NCI-H748 treated with DMSO at 0.1 percent for 48 hours (cell line): ENCODE data around the gene PRKCE.

Experiments used
- DNase-seq: peaks from one replicate; lab custom pipeline; 2025; lab: John Stamatoyannopoulos, UW

Gene PRKCE

GRCh38 chr2:46229134-46230063 is 577.9 kb downstream of the PRKCE start:
- no peak for DNase-seq

DNA sequence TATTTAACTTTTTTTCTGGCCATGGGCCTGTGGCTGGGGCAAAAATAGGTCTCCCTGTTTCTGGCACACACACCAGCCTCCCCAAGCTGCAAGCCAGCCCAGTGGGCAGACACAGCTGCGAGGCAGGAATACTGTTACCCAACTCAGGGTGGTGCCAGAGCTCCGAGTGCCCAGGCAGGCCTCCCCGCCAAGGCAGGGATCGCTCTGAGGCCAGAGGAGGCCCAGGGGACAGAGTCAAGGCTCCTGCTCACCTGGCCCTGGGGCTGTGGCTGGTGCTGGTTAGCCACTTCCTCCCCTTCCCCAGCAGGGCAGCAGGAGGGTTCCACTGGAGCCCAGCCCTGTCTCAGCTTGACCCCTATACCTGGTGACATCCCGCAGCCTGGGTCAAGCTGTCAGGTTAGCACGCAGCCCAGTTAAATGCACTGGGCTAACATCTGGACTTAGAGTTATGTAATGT is 578.7 kb downstream of the PRKCE start:
- DNase-seq = no peak

DNA sequence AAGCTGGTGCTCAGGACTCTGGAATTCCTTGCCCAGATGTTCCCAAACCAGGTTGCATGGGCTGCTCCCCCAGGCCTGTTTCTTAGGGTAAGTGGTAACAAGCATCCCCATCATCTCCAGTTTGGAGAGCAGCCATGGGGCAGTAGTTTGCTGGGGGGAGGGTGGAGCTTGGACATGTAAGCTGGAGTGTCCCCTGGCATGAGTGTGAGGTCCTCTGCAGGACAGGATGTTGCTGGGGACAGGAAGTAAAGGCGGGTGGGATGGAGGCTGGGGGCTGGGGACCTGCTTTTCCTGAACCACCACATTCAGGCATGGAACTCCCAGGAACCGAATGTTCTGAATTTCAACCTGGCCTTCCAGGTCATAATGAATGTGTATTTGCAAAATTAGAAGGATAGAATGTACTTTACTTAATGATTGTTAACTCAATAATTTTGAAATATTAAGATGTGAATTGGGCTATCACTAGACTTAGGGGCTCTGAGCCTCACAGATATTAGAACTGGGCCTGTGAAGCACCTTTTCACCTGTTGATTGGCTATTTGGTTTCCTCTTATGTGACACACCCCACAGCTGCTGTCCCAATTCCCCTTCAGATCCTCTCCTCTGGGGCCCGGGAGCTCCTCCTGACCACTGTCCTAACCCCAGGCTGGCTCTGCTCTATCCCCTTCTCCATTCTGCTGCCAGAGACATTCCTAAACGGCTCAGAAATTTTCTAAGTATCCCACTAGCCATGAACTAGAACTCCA is 579.4 kb downstream of the PRKCE start:
- no peak for DNase-seq

- DNase-seq = no peak
Measured at GRCh38 chr2:46231721-46232120, 580.2 kb downstream of the PRKCE start.

DNA sequence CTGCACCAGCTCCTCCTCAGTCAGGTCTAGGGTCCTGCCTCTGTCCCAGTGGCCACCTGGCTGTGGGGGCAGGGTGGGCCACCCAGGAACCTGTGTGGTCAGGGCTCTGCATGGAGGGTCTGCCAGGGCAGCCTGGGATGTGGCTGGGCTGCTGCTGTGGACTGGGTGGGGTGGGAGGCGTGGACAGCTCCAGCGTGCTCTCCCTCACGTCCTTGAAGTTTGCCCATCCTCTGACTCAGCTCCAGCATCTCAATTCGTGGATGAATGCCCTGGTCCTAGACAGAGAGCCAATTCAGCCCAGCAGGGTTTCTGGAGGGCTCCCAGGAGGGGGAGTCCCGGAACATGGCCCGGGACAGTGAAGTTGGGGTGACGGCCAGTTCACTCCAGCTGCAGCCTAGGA is 581.4 kb downstream of the PRKCE start:
- DNase-seq = no peak

DNA sequence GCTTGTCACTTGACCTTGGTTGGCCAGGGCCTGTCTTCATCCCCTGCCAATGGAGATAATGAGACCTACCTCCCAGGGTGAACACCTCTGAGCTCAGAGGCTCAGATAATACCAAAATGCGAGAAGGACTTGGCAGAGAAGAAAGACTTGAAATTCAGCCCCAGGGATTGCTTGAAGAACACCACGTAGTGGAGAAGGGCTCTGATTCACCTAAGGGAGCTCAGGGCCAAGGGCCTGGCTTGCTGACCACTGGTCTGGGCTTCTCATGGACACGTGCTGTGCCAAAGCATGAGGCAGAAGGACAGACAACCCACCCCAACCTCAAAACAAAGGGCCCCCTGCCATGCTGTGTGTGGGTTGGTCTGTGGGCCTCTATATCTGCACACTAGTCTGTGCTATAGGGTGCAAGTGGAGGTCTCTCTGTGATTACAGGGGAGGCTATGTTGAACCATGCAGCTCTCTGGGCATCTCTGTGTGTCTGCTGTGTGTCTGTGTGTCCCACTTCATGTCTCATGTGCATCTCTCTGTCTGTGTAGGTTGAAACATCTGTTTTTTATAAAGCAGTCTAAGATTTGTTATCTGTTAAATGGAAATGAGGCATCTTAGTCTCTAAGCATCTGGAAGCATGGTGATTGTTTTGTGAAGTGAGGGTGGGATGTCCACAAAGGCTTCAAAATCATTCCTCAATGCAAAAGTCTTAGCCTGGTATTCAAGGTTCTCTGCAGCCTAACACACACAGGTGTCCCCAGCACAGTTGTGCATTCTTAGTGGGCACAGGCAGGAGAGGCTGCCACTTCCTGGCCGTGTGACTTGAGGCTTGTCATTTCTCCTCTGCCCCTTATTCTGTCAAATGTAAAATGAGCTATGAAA is 584.8 kb downstream of the PRKCE start:
- no peak for DNase-seq

DNA sequence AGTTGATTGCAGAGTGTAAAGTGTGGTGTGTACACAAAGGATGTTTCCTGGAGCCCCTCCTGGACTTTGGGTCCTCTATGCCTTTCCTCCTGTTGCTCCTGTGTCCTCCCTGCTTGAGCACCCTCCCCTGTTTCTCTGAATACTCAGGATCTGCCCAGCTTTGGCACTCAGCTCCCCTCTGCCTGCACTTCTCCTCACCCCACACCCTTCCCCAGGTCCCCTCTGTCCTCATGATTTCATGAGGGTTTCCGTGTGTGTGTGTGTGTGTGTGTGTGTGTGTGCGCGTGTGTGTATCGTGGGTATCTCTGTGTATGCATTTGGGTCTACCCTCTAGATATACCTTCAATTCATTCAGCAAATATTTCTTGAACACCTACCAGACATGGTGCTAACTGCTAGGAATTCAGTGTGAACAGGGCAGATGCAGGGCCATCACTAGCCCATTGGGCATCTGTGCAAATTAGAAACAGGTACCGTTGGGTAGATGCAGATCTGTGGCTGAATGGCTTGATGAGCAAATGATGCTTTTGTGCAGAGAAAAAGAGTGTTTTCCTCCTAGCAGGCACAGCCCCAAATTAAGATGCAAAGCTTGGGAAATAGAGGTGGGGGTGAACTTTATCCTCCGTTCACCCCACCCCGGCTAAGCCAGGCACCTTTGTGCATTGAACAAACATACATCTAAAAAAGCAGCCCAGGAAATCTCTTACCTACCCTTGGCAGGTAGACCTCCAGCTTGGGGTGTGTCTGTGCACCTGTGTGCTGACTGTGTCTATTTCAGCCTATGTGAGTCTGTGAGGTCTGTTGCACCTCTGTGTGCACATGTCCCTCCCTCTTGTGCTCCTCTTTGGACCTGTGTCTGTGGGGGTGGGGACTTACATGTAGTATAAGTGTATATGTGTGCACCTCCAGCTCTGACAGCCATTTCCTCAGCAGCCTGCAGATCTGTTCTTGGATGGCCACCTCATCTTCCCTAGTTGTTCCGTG is 585.7 kb downstream of the PRKCE start:
- no peak for DNase-seq
